Measurements from ENCODE around the gene SYT1. TPM values are rescaled to one million over a fixed set of nuclear protein-coding genes. Genes with fewer than 3 reads are reported as not detected.
A peak's percentile ranks its signal among the peaks of the same experiment; 100 is the strongest.

The SYT1 gene
- total and polyA plus RNA-seq, 2 of the 8 experiments (the other 6 are each of a cell fraction or from before 2014, with no cell fraction given): 11.0 to 34.6 TPM

DNA sequence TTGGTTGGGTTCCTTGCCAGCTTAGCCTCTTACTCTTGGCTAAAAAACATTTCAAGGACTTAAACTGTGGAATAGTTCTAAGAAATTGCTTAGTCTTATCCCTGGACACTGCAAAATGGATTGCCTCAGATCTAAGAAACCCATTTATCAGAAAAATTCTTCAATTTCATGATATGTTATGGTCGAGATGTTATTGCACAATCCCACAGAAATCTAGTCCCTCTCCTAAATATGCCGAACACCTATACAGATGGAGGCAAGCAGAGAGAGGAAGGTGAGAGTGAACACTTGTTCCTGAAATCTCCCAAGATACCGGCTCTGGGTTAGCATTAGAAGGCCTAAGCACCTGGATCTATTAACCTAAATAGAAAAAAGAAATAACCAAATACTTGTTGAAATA lies 559.0 kb downstream of the SYT1 start:
- H3K9me3 ChIP-seq (ENCODE audit: insufficient read depth in 2 of 2, low read depth in 1 of 2, low read length in 1 of 2): no peaks in the 10 kb centered on the region
- H2BK120ac ChIP-seq (replicated peaks; ENCODE audit: low read depth, low read length): no peak overlapping the region
- WGBS, 2 experiments (ENCODE audit: extremely low coverage in 1 of 2, insufficient coverage in 1 of 2, insufficient read length in 1 of 2, insufficient replicate concordance in 2 of 2, low coverage in 1 of 2, low lambda C conversion rate in 2 of 2, missing lambda C conversion rate in 1 of 2): 89% methylated on average over 3 of the region's 3 CpGs; no CpG with 5 or more reads in 1 of the 2 experiments
- no peak overlapping the region for H3K14ac ChIP-seq (ENCODE audit: insufficient read length)
- H3K18ac ChIP-seq (ENCODE audit: extremely low read depth, low read length): no peak overlapping the region
- H3K56ac ChIP-seq (replicated peaks; ENCODE audit: insufficient read length, low read depth, low read length): no peak overlapping the region
- no peak overlapping the region for H3K9ac ChIP-seq (replicated peaks in 1 of 4; ENCODE audit: extremely low read depth in 1 of 4, low read depth in 3 of 4, low read length in 3 of 4)
- H2BK12ac ChIP-seq (ENCODE audit: low read depth, low read length): no peak overlapping the region
- DNase-seq (ENCODE audit: low read depth in 1 of 2, low spot score in 2 of 2) (no peak), FAIRE-seq (no peak)
- no peak overlapping the region for H4K5ac ChIP-seq (ENCODE audit: insufficient read length, low read depth, low read length)
- H3K79me1 ChIP-seq (ENCODE audit: low read depth, low read length): no peaks in the 10 kb centered on the region
- no peaks in the 10 kb centered on the region for H3K79me2 ChIP-seq (ENCODE audit: control insufficient read depth in 1 of 2, insufficient read depth in 2 of 2, low read length in 2 of 2)
- H3K4me3 ChIP-seq (ENCODE audit: extremely low read depth in 1 of 4, insufficient read depth in 2 of 4, low read depth in 3 of 4, low read length in 4 of 4): no peak overlapping the region
- no peak overlapping the region for H2BK15ac ChIP-seq (ENCODE audit: low read length)
- no peaks in the 10 kb centered on the region for H4K20me1 ChIP-seq (replicated peaks in 1 of 2; ENCODE audit: control insufficient read depth in 1 of 2, insufficient read depth in 2 of 2, low read length in 2 of 2)
- no peak overlapping the region for H4K8ac ChIP-seq (ENCODE audit: extremely low read depth, insufficient read depth, low read length)
- H3K4me2 ChIP-seq (ENCODE audit: insufficient read depth in 1 of 2, low read depth in 2 of 2, low read length in 2 of 2): no peak overlapping the region
- H3K23ac ChIP-seq (ENCODE audit: insufficient read length): no peak overlapping the region
- peaks cover 0 to 5% (median 3%) of the 10 kb centered on the region in 4 experiments; a peak in 3 of 7 replicates for H3K4me1 ChIP-seq (replicated peaks in 1 of 4; ENCODE audit: control insufficient read depth in 3 of 4, insufficient read depth in 4 of 4, low read length in 3 of 4)
- no peak overlapping the region for H4K91ac ChIP-seq (replicated peaks; ENCODE audit: insufficient read length, low read length)
- no peaks in the 10 kb centered on the region for H3K36me3 ChIP-seq (ENCODE audit: control insufficient read depth in 2 of 4, insufficient read depth in 4 of 4, low read length in 3 of 4)
- H2BK5ac ChIP-seq (ENCODE audit: low read depth, low read length): no peak overlapping the region
- H3K27ac ChIP-seq (ENCODE audit: low read depth, low read length): no peak overlapping the region
- no peak overlapping the region for H2BK20ac ChIP-seq (ENCODE audit: low read length)
- ChIA-PET CTCF (ENCODE audit: partially characterized antibody) (interaction anchor here (1.2 to 1.3 kb wide), 2 partner anchors 13 to 15 kb away, joined by 4 to 5 read pairs; no protein-coding TSS in a partner anchor), POLR2A (ENCODE audit: partially characterized antibody) (no interaction called here)
- H3K27me3 ChIP-seq (replicated peaks in 1 of 4; ENCODE audit: control insufficient read depth in 3 of 4, extremely low read depth in 1 of 4, insufficient read depth in 3 of 4, low read length in 3 of 4): no peaks in the 10 kb centered on the region
- H2AK5ac ChIP-seq (ENCODE audit: low read depth, low read length): no peak overlapping the region
- H2AFZ ChIP-seq (ENCODE audit: low read length): no peak overlapping the region
- no peaks in the 10 kb centered on the region for H3K23me2 ChIP-seq (ENCODE audit: low read depth, low read length)
- no peak for TF ChIP-seq MAFK (IDR thresholded peaks at IDR 0.05; ENCODE audit: low read depth, low read length)
- TF ChIP-seq RXRA (IDR thresholded peaks at IDR 0.05; ENCODE audit: insufficient read depth, low read depth, low read length): no peak
- no peak for TF ChIP-seq BCL11A (IDR thresholded peaks at IDR 0.05; ENCODE audit: low read depth in 2 of 2, low read length in 2 of 2)
- peak; percentile 65; the same call in 1 of the 2 replicates for TF ChIP-seq CEBPB (IDR thresholded peaks at IDR 0.05; ENCODE audit: low read depth, low read length)
- no peak overlapping the region for H3K4ac ChIP-seq (replicated peaks; ENCODE audit: insufficient read length, low read depth, low read length)

Measured in H1 (cell line).